ENCODE measurements around the gene HIGD1A. TPM values are rescaled to one million over a fixed set of nuclear protein-coding genes. Genes with fewer than 3 reads are reported as not detected.
A peak's percentile ranks its signal among the peaks of the same experiment; 100 is the strongest.

HIGD1A gene
- total RNA-seq, 1 donor from 2014 or later = 377 TPM

- no peaks in the 10 kb centered on the region for H3K9me3 ChIP-seq (replicated peaks)
- no peak for DNase-seq
- no peak for TF ChIP-seq CTCF (IDR thresholded peaks at IDR 0.05; ENCODE audit: borderline replicate concordance)
- intact Hi-C loops (cut with micrococcal nuclease) = no loop called here
- no peaks in the 10 kb centered on the region for H3K27me3 ChIP-seq (ENCODE audit: low read depth)
- H3K4me3 ChIP-seq = no peak overlapping the region
- H3K36me3 ChIP-seq = no peaks in the 10 kb centered on the region
- H3K27ac ChIP-seq (replicated peaks) = no peak overlapping the region
- H3K4me1 ChIP-seq = no peaks in the 10 kb centered on the region
These were observed 18.5 kb upstream of the HIGD1A start for GRCh38 chr3:42822828-42823227.

GRCh38 chr3:42820746-42821051 is 16.4 kb upstream of the HIGD1A start:
- no peak for DNase-seq
- no peaks in the 10 kb centered on the region for H3K9me3 ChIP-seq (replicated peaks)
- intact Hi-C loops (cut with micrococcal nuclease) = no loop called here
- H3K27ac ChIP-seq (replicated peaks) = no peak overlapping the region
- no peaks in the 10 kb centered on the region for H3K27me3 ChIP-seq (ENCODE audit: low read depth)
- no peak overlapping the region for H3K4me3 ChIP-seq
- H3K4me1 ChIP-seq = peaks cover 1% of the 10 kb centered on the region
- no peak for TF ChIP-seq CTCF (IDR thresholded peaks at IDR 0.05; ENCODE audit: borderline replicate concordance)
- H3K36me3 ChIP-seq = no peaks in the 10 kb centered on the region

GRCh38 chr3:42819351-42819965 is 15.2 kb upstream of the HIGD1A start:
- TF ChIP-seq CTCF (IDR thresholded peaks at IDR 0.05; ENCODE audit: borderline replicate concordance) = no peak
- intact Hi-C loops (cut with micrococcal nuclease) = no loop called here
- Histone ChIP-seq H3K9me3 (replicated peaks) (no peaks in the 10 kb centered on the region), H3K27ac (replicated peaks) (no peak overlapping the region), H3K4me3 (no peak overlapping the region), H3K27me3 (ENCODE audit: low read depth) (no peaks in the 10 kb centered on the region), H3K36me3 (no peaks in the 10 kb centered on the region), H3K4me1 (peaks cover 14% of the 10 kb centered on the region)
- no peak for DNase-seq

GRCh38 chr3:42815826-42816225 is 11.5 kb upstream of the HIGD1A start:
- no peak overlapping the region for H3K4me3 ChIP-seq
- H3K27me3 ChIP-seq (ENCODE audit: low read depth) = no peaks in the 10 kb centered on the region
- H3K9me3 ChIP-seq (replicated peaks) = no peaks in the 10 kb centered on the region
- intact Hi-C loops (cut with micrococcal nuclease) = no loop called here
- peaks cover 19% of the 10 kb centered on the region for H3K4me1 ChIP-seq
- no peak overlapping the region for H3K27ac ChIP-seq (replicated peaks)
- TF ChIP-seq CTCF (IDR thresholded peaks at IDR 0.05; ENCODE audit: borderline replicate concordance) = no peak
- DNase-seq = no peak
- H3K36me3 ChIP-seq = no peaks in the 10 kb centered on the region

GRCh38 chr3:42814914-42815507 is 10.7 kb upstream of the HIGD1A start:
- DNase-seq = no peak
- Histone ChIP-seq H3K4me1 (peaks cover 19% of the 10 kb centered on the region), H3K27ac (replicated peaks) (peak overlapping the region; percentile 48), H3K4me3 (no peak overlapping the region), H3K36me3 (no peaks in the 10 kb centered on the region), H3K27me3 (ENCODE audit: low read depth) (no peaks in the 10 kb centered on the region), H3K9me3 (replicated peaks) (no peaks in the 10 kb centered on the region)
- TF ChIP-seq CTCF (IDR thresholded peaks at IDR 0.05; ENCODE audit: borderline replicate concordance) = no peak
- intact Hi-C loops (cut with micrococcal nuclease) = no loop called here

Data from left ventricle myocardium inferior (tissue), 1 donor.